Urinary bladder (tissue), 4 donors: ENCODE results near the gene SLC35D3. TPM values are rescaled to one million over a fixed set of nuclear protein-coding genes. Genes with fewer than 3 reads are reported as not detected.
"Not testable (repeated sequence)": the region's sequence is repeated elsewhere in the genome, so short reads cannot be mapped to it uniquely, and the experiment has no call there.

Source experiments
- DNase-seq: peaks from one replicate; pipeline ENCODE4 v3.0.0-alpha.2; 2015; ENCODE audit errors: extremely low spot score
- H3K27ac ChIP-seq: one replicate; pipeline ENCODE4 v1.5.1; 2013; ENCODE audit warnings: low read depth, mild to moderate bottlenecking, moderate library complexity
- H3K36me3 ChIP-seq: one replicate; pipeline ENCODE4 v1.6.1; 2013; ENCODE audit warnings: mild to moderate bottlenecking, moderate library complexity; ENCODE audit not compliant: insufficient read depth
- H3K4me1 ChIP-seq: one replicate; pipeline ENCODE4 v1.6.1; 2013; ENCODE audit warnings: mild to moderate bottlenecking, moderate library complexity; ENCODE audit not compliant: insufficient read depth
- H3K4me3 ChIP-seq: one replicate; pipeline ENCODE4 v1.5.1; 2013; ENCODE audit warnings: low read depth, low read length
- WGBS: extraction: QIAGEN DNeasy Blood & Tissue Kit; methylation state at CpG from one replicate; pipeline ENCODE4 v1.1.7; 2013; 5-methylcytosine and 5-hydroxymethylcytosine counted together
- polyA plus RNA-seq: library from polyadenylated mRNA; stranded (reverse); fragments of 200-250 nt; gene quantifications from one replicate; pipeline ENCODE4 v1.2.3, GENCODE V29; 2013
- total RNA-seq: library from RNA; depleted of rRNA; stranded (reverse); fragments of >200 nt; gene quantifications from one replicate; pipeline ENCODE4 v1.2.3, GENCODE V29; 2014
- donor health status: healthy with polysubstance abuse.
- donor health status: healthy.

SLC35D3 gene
- total and polyA plus RNA-seq, 2 donors = 0.09 to 0.16 TPM

DNA sequence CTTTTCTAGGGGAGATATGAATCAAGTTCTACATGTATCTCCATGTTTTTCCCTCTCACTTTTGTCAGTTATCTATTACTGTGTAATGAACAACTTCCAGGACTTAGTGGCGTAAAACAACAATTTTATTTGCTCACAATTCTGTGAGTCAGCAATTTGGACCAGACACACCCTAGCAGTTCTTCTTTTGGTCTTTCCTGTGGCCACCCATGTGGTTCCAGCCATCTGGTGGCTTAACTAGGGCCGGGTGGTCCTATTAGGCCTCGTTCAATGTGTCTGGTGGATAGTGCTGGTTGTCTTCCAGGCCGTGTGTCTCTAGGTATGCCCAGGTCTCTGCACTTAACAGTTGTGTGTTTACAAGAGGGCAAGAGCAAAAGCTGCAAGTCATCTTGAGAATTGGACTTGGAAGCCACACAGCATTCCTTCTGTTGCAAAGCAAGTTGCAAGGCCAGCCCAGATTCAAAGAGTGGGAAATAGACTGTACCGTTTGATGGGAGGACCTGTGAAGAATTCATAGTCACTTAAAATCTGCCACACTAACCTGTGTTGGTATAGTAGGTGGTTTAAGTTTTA, 20.8 kb upstream of the SLC35D3 start:
- 76% methylated on average over 5 of the region's 5 CpGs for WGBS
- no peaks in the 10 kb centered on the region for H3K4me1 ChIP-seq
- no peak overlapping the region for H3K4me3 ChIP-seq
- peaks cover 2% of the 10 kb centered on the region for H3K36me3 ChIP-seq
- H3K27ac ChIP-seq = no peak overlapping the region
- DNase-seq = no peak

DNA sequence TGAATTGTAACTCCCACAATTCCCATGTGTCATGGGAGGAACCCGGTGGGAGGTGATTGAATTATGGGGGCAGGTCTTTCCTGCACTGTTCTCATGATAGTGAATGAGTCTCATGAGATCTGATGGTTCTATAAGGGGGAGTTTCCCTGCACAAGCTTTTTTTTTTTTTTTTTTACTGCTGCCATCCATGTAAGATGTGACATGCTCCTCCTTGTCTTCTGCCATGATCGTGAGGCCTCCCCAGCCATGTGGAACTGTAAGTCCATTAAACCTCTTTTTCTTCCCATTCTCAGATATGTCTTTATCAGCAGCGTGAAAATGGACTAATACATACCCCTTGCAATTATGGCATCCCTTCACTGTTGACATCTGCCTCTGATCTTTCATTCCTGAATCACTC, 17.6 kb upstream of the SLC35D3 start:
- DNase-seq, H3K36me3 ChIP-seq, H3K27ac ChIP-seq, H3K4me3 ChIP-seq, H3K4me1 ChIP-seq: not testable (repeated sequence)
- WGBS = 97% methylated on average over 3 of the region's 3 CpGs

DNA sequence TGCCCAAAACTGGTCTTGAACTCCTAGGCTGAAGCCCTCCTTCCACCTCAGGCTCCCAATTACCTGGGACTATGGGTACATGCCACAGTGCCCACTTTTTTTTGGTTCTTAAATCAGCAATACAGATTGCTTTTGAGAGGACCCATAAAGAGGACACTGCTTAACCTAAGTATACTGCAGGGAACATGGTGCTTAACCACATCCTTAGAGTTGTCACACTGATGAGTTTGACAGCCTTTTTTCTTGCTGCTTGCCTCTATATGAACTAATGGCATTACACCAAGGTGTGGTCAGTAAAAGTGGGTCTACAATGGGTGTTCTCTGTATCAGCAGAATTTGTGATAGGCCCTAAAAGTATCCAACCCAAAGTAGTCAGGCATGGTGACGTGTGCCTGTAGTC, 7.2 kb upstream of the SLC35D3 start:
- Histone ChIP-seq H3K4me1 (no peaks in the 10 kb centered on the region), H3K27ac (no peak overlapping the region), H3K4me3 (no peak overlapping the region), H3K36me3 (peaks cover 4% of the 10 kb centered on the region)
- no peak for DNase-seq
- WGBS = 100% methylated on average over 1 of the region's 1 CpG

DNA sequence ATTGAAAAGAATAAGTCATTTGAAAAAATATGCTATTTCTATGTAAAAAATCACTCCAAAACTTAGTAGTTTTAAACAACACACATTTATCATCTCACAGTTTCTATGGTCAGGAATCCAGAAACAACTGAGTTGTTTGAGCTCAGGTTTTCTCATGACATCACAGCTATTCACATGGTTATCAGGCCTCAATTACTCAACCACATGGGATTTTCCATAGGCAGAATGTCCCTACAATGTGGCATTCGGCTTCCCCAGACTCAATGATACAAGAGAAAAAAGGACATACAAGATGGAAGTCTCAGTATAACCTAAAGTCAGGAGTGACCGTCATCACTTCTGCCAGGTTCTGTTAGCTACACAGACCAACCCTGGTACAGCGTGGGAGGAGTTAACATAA, 3.4 kb upstream of the SLC35D3 start:
- peaks cover 1% of the 10 kb centered on the region for H3K4me1 ChIP-seq
- 87% methylated on average over 3 of the region's 3 CpGs for WGBS
- no peak for DNase-seq

DNA sequence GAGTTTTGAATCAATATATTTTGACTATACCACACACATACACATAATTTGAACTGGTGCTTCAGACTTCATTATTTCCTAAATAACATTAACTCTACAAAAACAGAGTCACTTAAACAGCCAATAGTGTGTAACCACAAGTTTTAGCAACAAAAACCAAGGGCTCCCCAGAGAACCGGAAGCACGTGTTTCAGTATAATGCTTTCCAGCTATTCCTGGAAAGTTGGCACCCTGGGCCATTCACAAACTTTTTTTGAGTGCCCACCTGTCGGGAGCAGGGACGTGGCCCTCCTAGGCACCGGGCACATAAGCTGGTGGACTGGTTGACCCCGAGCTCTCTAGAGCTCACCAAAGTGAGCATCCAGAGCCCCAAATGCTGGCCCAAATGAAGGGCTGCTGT, 1.9 kb upstream of the SLC35D3 start:
- Histone ChIP-seq H3K36me3 (peaks cover 2% of the 10 kb centered on the region), H3K4me1 (peaks cover 1% of the 10 kb centered on the region), H3K27ac (no peak overlapping the region), H3K4me3 (no peak overlapping the region)
- 39% methylated on average over 6 of the region's 6 CpGs for WGBS
- DNase-seq = no peak

More for the DNA sequence above, 3.4 kb upstream of the SLC35D3 start:
- H3K4me3 ChIP-seq = no peak overlapping the region
- H3K36me3 ChIP-seq = peaks cover 2% of the 10 kb centered on the region
- no peak overlapping the region for H3K27ac ChIP-seq

DNA sequence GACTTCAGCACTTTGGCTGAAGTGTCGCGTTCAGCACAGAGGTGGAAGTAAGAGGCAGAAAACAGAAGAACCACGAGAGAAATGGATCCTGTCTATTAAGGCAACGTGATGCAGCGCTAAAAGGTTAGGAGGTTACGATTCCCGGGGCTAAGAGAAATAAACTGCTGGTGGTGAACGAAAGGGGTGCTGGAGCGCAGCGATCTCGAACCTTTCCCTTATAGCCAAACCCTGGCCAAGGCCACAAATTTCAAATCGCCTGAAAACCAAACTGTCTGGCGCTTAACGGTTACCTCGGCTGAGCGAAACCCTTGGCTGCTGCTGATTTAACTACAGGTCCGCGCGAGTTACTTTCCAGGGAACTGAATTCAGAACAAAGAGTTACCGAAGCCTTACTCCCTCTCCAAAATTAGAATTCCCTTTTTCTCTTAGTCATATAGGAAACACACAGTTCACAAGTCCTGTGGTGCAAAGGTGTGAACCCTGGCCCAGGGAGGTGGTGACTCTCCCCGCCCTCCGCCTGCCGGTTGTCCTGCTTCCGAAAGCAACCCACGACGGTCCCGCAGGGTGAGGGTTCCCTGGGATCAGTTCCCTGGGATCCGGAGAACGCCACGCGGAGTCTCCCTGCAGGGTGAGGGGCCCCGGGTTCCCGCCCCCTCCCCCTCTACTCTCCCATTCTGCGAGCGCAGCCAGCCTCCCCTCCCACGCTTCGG, 1.3 kb upstream of the SLC35D3 start:
- no peak for DNase-seq
- WGBS = 3% methylated on average over 37 of the region's 37 CpGs
- H3K4me3 ChIP-seq = peak overlapping the region; percentile 57

DNA sequence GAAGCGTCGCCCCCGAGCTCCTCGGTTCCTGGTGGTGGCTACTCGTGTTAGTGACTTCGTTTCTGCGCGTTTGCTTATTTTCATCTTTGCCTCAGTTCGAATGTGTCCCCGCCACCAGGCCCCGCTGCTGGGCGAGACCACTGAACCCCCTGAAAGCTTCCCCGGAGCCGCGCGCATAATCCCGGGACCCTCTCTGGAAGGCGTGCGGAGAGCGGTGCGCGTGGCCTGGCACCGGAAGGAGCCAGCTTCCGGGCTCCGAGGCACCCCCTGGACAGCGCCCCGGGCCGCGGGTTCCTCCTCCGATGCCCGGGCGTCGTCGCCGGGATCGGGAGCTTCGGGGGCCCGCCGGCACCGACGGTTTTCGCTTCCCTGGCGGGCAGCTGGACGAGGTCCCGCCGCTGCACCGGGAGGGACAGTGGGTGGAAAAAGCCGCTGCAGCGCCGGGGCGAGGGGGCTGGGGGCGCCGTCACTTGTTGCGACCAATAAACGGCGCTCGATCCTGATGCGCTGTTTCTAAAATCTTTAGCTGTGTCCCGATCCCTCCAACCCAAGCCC, 643 bp upstream of the SLC35D3 start:
- DNase-seq = no peak
- Histone ChIP-seq H3K36me3 (no peaks in the 10 kb centered on the region), H3K27ac (no peak overlapping the region), H3K4me3 (peak overlapping the region; percentile 57), H3K4me1 (peaks cover 1% of the 10 kb centered on the region)
- under 1% methylated on average over 59 of the region's 59 CpGs for WGBS

More for the DNA sequence above, 1.3 kb upstream of the SLC35D3 start:
- peaks cover 1% of the 10 kb centered on the region for H3K4me1 ChIP-seq
- no peak overlapping the region for H3K27ac ChIP-seq
- peaks cover 2% of the 10 kb centered on the region for H3K36me3 ChIP-seq

DNA sequence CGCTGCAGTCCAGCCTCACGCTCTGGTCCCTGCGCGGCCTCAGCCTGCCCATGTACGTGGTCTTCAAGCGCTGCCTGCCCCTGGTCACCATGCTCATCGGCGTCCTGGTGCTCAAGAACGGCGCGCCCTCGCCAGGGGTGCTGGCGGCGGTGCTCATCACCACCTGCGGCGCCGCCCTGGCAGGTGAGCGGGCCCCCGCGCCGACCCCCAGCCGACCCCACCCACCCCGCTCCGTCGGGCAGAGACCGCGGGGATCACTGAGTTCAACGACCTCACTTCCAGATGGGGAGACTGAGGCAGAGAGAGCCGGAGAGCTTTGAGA, 545 bp downstream of the SLC35D3 start:
- no peak for DNase-seq
- H3K27ac ChIP-seq = no peak overlapping the region
- peak overlapping the region; percentile 57 for H3K4me3 ChIP-seq
- H3K36me3 ChIP-seq = no peaks in the 10 kb centered on the region
- under 1% methylated on average over 29 of the region's 29 CpGs for WGBS
- peaks cover 1% of the 10 kb centered on the region for H3K4me1 ChIP-seq

DNA sequence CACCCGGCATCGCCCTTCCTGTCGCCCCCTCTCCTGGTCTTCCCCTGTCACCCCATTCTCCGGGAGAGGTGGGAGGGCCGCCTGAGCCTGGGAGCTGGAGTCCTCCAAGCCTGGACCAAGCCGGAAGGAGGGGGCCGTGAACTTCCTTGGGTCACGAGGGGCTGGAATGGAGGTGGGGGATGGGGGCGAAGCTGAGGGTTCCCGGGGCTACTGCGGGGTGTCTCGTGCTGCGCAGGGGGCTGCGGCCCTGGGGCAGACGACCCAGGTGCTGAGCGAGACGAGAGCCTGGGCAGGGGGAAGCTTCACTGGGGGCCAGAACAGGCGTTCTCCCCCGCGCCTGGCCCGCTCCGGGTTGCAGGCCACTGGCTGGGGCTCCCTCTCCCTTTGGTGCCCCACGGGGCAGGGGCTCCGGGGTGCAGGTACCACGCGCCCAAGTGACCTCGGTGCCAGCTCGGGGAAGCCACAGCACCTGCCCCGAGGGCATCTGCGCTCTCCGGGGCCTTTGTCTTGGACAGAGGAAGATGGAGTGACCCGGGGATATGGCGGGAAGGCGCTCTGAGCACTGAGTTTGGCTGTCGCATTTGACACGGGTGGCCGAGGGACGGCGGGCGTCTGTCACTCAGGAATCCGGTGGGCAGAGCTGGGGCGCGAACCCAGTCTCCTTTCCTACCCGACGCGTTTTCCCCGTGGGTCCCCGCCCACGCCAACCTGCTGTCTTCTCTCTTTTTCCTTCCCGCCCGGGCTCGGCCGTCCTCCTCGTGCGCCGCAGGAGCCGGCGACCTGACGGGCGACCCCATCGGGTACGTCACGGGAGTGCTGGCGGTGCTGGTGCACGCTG, 1.2 kb downstream of the SLC35D3 start:
- H3K36me3 ChIP-seq = no peaks in the 10 kb centered on the region
- DNase-seq = no peak
- H3K4me1 ChIP-seq = peaks cover 1% of the 10 kb centered on the region
- no peak overlapping the region for H3K4me3 ChIP-seq
- WGBS = 6% methylated on average over 65 of the region's 65 CpGs
- no peak overlapping the region for H3K27ac ChIP-seq

DNA sequence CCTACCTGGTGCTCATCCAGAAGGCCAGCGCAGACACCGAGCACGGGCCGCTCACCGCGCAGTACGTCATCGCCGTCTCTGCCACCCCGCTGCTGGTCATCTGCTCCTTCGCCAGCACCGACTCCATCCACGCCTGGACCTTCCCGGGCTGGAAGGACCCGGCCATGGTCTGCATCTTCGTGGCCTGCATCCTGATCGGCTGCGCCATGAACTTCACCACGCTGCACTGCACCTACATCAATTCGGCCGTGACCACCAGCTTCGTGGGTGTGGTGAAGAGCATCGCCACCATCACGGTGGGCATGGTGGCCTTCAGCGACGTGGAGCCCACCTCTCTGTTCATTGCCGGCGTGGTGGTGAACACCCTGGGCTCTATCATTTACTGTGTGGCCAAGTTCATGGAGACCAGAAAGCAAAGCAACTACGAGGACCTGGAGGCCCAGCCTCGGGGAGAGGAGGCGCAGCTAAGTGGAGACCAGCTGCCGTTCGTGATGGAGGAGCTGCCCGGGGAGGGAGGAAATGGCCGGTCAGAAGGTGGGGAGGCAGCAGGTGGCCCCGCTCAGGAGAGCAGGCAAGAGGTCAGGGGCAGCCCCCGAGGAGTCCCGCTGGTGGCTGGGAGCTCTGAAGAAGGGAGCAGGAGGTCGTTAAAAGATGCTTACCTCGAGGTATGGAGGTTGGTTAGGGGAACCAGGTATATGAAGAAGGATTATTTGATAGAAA, 2.0 kb downstream of the SLC35D3 start:
- Histone ChIP-seq H3K4me1 (peaks cover 1% of the 10 kb centered on the region), H3K27ac (no peak overlapping the region), H3K36me3 (no peaks in the 10 kb centered on the region), H3K4me3 (no peak overlapping the region)
- 64% methylated on average over 40 of the region's 40 CpGs for WGBS
- DNase-seq = no peak

DNA sequence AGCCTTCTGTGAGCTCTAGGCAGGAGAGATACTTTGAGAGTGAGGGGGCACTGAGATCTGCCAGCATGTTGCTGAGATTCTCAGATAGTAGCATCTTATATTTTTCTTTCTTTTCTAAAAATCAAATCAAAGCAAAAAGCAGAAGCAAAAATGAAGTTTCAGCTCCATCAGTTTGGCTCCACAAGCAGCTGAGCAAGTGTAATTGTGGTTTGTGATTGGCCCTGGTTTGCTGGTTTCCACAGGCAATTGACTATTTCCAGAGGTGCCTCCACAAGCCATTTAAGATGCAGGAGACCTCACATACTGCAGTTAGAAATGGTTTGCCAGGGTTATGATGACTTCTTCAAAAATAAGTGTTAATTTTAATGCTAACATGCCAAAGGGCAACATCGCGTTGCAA, 4.3 kb downstream of the SLC35D3 start:
- Histone ChIP-seq H3K4me3 (no peak overlapping the region), H3K27ac (no peak overlapping the region), H3K4me1 (peaks cover 1% of the 10 kb centered on the region), H3K36me3 (no peaks in the 10 kb centered on the region)
- no peak for DNase-seq
- WGBS = 96% methylated on average over 2 of the region's 2 CpGs

DNA sequence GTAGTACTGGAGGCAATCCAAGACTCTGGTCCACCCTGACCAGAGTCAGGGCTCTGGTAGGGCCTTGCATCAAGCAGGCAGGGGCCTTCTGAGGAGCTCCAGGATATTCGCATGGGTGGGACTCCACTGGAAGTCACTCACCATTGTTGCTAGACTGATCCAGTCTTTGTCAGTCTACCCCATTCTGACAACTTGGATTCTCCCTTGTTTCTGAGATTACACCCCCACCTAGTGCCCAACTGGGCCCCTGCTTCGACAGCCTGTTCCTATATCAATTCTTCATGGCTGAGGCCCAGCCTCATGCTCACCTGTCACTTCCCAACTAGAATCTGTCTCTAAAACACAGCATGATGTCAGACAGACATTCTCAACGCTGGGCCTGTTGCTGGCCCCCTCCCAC, 5.2 kb downstream of the SLC35D3 start:
- Histone ChIP-seq H3K27ac (no peak overlapping the region), H3K36me3 (no peaks in the 10 kb centered on the region), H3K4me1 (no peaks in the 10 kb centered on the region), H3K4me3 (no peak overlapping the region)
- DNase-seq = no peak
- WGBS = 72% methylated on average over 3 of the region's 3 CpGs

DNA sequence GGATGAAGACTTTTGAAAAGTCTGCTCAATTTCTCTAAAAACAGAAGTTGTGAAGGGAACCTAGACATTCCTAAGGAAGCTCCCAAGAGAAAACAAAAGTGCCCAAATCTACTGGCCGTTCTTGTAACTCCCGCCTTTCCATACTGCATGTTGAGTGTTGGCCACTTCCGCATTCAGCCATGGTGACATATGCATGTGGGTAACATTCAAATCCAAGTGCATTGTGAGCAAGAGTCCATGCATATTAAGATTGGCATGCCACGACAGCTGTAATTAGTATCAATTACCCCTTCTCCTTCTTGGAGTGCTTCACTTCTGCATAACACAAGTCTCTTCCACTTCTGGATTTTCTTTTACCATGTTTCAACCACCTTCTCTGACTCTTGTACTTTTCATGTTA, 8.4 kb downstream of the SLC35D3 start:
- H3K27ac ChIP-seq = no peak overlapping the region
- DNase-seq = no peak
- H3K4me1 ChIP-seq = peaks cover 2% of the 10 kb centered on the region
- WGBS = 94% methylated on average over 4 of the region's 4 CpGs
- no peak overlapping the region for H3K4me3 ChIP-seq
- no peaks in the 10 kb centered on the region for H3K36me3 ChIP-seq
